RWPE1 (cell line): ENCODE results near the gene C10orf90.

ENCODE experiments used
- CTCF ChIA-PET: fragments of 350-600 bp; sonication (Branson Sonifier 250); formaldehyde crosslinking; extraction: SDS; loops from one replicate; lab custom pipeline; 2021; lab: Yijun Ruan, JAX
- POLR2A ChIA-PET: fragments of 400-600 bp; formaldehyde crosslinking; extraction: SDS; loops from one replicate; lab custom pipeline; 2020; ENCODE audit warnings: antibody characterized with exemption; ENCODE audit not compliant: low non-redundant PET; lab: Yijun Ruan, JAX
- DNase-seq: peaks from one replicate; pipeline ENCODE4 v3.0.0; 2012; ENCODE audit warnings: low spot score
- H3K27ac ChIP-seq: fragments of 450-650 bp; 2 replicates; pipeline ENCODE4 v1.5.1; 2017
- TF ChIP-seq, protein P1 (sequence below): fragments of 450-650 bp; conservative IDR thresholded peaks from 2 replicates; pipeline ENCODE4 v1.5.1; 2017; ENCODE audit warnings: low read depth, mild to moderate bottlenecking

The C10orf90 gene

DNA sequence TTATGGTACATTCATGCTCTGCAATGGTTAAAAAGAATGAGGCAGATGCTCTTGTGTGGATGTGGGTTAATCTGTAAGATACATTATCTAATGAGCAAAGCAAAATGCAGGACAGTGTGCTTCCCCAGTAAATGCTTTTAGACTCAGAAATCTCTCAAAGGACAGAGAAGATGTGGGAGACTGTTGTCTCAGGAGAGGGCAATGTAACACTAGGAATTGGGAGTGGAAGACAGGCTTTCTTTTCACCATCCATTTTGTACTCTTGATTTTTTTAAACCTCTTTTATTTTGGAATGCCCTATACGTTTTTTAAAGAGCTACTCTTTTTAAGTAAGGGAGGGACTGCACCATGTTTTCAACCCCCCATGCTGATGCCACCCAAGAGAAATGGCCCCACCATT, 204.7 kb downstream of the C10orf90 start:
- POLR2A ChIA-PET: no interaction called here
- H3K27ac ChIP-seq: no peak overlapping the region
- TF ChIP-seq, protein P1, sequence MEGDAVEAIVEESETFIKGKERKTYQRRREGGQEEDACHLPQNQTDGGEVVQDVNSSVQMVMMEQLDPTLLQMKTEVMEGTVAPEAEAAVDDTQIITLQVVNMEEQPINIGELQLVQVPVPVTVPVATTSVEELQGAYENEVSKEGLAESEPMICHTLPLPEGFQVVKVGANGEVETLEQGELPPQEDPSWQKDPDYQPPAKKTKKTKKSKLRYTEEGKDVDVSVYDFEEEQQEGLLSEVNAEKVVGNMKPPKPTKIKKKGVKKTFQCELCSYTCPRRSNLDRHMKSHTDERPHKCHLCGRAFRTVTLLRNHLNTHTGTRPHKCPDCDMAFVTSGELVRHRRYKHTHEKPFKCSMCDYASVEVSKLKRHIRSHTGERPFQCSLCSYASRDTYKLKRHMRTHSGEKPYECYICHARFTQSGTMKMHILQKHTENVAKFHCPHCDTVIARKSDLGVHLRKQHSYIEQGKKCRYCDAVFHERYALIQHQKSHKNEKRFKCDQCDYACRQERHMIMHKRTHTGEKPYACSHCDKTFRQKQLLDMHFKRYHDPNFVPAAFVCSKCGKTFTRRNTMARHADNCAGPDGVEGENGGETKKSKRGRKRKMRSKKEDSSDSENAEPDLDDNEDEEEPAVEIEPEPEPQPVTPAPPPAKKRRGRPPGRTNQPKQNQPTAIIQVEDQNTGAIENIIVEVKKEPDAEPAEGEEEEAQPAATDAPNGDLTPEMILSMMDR: no peak
- DNase-seq: no peak
- CTCF ChIA-PET: no interaction called here

DNA sequence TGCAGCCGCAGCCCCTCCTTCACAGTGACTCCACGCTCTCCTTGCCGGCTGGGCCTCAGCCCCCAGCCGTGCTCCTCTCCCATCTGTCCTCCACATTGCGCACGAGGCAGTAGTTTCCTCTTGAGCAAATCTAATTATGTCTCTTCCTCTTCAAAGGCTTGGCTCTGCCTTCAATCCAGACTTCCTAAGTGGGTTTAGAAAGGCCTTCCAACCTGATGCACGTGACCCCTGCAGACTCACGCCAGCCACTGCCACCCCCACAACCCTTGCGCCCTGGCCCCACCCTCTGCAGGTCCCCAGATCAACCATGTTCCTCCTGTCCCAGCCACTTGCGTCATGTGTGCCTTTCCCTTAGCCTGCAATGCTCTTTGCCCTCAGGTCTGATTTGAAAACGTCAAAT, 207.2 kb downstream of the C10orf90 start:
- no peak overlapping the region for H3K27ac ChIP-seq
- ChIA-PET CTCF (no interaction called here), POLR2A (no interaction called here)
- DNase-seq: no peak
- TF ChIP-seq, protein P1: no peak

DNA sequence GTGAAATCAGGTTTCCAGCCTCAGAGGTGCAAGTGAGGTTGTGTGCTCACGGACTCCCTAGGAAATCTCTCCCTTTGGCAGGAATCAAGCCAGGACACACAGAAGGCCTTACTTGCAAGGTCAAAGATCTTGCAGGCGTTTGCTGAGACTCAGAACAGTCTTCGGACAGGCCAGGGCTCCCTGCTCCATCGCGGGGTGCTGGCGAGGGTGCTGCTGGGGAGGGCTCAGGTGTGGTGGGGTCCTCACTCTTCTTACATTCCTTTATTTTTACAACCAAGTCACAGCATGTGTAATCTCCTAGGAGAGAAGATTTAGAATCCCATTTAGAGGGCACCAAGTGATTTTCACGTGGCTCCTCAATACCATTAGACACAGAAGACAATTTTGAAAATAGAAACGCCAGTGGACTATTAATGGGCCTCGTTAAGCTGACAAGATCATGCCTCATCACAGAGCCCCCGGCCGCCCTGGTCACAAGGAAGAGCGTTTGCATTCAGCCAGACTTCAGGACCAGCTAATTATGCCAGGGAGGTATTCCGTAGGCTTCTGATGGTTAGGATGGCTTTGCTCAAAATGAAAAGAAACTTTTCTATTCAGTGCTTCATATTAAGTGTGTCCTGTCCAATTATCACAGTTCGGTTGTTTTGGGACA, 209.1 kb downstream of the C10orf90 start:
- ChIA-PET POLR2A (no interaction called here), CTCF (no interaction called here)
- DNase-seq: no peak

DNA sequence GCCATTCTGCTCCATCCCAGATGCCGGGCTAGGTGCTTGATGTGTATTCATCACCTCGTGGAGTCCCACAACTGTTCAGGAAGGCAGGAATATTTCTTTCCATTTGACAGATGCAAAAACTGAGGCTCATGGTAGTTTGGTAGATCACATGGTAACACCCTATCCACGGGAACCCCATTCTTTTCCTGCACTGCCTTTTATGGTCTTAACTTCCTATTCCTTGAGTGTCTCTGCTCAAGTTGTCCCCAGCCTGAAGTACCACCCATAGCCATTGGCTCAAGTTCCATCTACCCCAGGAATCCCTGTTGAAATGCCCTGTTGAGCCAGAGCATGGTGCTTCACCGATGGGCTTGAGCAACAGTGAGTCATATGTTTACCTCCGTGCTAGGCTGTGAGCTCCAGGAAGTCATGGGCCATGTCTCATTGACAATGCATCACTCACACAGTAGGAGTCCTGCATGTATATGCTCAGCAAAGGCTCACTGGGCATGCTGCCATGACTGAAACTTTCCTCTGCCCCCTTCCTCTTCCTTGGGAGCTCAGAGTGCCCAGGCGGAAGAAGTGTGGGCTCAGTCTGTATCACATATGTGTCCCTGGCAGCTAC, 210.5 kb downstream of the C10orf90 start:
- TF ChIP-seq, protein P1: no peak
- peak; percentile 66 for DNase-seq
- ChIA-PET POLR2A (no interaction called here), CTCF (interaction anchor here (0.5 kb wide), 1 partner anchor 15 kb away, joined by 3 read pairs; no protein-coding TSS in a partner anchor)
- no peak overlapping the region for H3K27ac ChIP-seq

More for the DNA sequence above, 209.1 kb downstream of the C10orf90 start:
- TF ChIP-seq, protein P1: no peak
- no peak overlapping the region for H3K27ac ChIP-seq

DNA sequence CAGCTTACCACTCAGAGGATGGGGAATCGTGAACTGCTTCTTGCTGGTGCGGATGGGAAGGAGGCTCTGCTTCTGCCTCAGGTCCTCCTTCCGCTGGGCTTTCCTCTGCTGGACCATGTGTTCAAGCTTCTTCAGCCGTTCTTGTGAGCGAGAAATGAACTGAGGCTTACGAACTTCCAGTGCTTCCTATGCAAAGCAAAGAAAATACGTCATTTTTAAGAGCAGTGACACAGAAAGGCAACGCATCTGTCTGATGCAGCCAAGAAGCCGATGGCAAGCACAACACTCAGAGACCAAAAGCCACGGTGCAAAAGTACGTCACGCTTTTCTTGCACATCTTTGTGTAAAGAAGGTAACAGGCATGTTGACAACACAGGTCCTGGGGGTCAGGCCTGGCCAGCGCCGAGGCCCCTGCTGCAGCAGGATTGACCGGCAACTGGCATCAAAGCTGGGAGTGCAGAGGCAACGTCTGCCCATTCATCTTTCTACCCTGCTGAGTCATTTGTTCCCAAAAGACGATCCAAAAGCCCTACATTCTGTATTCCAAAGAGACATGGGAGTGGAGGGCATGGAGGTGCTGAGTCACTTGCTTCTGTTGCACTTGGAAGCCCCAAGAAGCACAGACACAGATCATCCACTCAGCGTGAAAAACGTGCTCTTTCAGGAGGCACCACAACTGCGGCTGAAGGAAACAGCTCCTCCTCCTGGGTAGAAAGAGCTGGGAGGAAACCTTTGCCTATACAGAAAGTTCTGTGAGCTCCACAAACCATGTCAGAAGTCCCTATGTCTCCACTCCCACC, 211.3 kb downstream of the C10orf90 start:
- DNase-seq: no peak
- POLR2A ChIA-PET: no interaction called here
- TF ChIP-seq, protein P1: no peak
- no peak overlapping the region for H3K27ac ChIP-seq
- CTCF ChIA-PET: interaction anchor here (0.7 kb wide), 1 partner anchor 1870 kb away, joined by 3 read pairs; no protein-coding TSS in a partner anchor

DNA sequence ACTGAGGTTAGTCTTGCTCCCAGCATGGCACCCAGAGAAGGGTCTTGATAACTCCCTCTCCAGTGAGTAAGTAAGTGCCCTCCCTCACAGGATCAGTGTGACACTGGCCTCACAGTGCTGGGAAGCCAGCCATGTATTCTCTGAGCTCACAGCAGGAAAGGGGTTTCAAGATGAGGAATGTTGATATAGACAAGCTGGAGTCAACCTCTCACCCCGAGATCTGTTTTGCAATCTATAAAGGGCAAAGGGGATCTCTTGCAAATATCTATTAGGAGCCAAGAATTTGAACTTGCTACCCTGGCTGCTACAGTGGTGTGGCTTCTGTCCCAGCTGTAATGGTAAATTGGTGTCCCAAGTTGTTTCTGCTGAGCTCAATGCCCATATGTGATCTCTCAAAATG, 212.0 kb downstream of the C10orf90 start:
- CTCF ChIA-PET: interaction anchor here (0.6 to 1.1 kb wide), 3 partner anchors 22 to 1870 kb away, joined by 3 read pairs; no protein-coding TSS in a partner anchor
- POLR2A ChIA-PET: no interaction called here
- no peak for DNase-seq
- no peak overlapping the region for H3K27ac ChIP-seq
- TF ChIP-seq, protein P1: no peak
